ENCODE measurements around the gene KRTAP10-2.

GRCh38 chr21:44516828-44517174 is 34.5 kb downstream of the KRTAP10-2 start:
- TF ChIP-seq ZNF350 (tag by site-specific recombination; IDR thresholded peaks at IDR 0.05), result no peak
- no peak for TF ChIP-seq CTCF (tag by site-specific recombination; IDR thresholded peaks at IDR 0.05)
- no peak for TF ChIP-seq MYNN (tag by site-specific recombination; IDR thresholded peaks at IDR 0.05; ENCODE audit: borderline replicate concordance)
- TF ChIP-seq, protein P1, sequence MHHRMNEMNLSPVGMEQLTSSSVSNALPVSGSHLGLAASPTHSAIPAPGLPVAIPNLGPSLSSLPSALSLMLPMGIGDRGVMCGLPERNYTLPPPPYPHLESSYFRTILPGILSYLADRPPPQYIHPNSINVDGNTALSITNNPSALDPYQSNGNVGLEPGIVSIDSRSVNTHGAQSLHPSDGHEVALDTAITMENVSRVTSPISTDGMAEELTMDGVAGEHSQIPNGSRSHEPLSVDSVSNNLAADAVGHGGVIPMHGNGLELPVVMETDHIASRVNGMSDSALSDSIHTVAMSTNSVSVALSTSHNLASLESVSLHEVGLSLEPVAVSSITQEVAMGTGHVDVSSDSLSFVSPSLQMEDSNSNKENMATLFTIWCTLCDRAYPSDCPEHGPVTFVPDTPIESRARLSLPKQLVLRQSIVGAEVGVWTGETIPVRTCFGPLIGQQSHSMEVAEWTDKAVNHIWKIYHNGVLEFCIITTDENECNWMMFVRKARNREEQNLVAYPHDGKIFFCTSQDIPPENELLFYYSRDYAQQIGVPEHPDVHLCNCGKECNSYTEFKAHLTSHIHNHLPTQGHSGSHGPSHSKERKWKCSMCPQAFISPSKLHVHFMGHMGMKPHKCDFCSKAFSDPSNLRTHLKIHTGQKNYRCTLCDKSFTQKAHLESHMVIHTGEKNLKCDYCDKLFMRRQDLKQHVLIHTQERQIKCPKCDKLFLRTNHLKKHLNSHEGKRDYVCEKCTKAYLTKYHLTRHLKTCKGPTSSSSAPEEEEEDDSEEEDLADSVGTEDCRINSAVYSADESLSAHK (tag by site-specific recombination; IDR thresholded peaks at IDR 0.05), result no peak
- no peak for TF ChIP-seq ZNF24 (tag by site-specific recombination; IDR thresholded peaks at IDR 0.05)
- no peak for TF ChIP-seq ZNF133 (tag by site-specific recombination; IDR thresholded peaks at IDR 0.05)
- TF ChIP-seq ZNF292 (tag by site-specific recombination; IDR thresholded peaks at IDR 0.05; ENCODE audit: borderline replicate concordance, low read depth), result no peak

Data from HEK293 (cell line).